Calu3 (cell line): ENCODE data around the gene CACNA2D4. TPM values are rescaled to one million over a fixed set of nuclear protein-coding genes. Genes with fewer than 3 reads are reported as not detected.

Experiments used
- BruUV-seq: library from RNA; stranded (reverse); fragments of 400-500 nt; replicated peaks from 2 replicates; lab custom pipeline; 2021; lab: Mats Ljungman, UMichigan
- CTCF ChIA-PET: fragments of 300-600 bp; sonication (Branson Sonifier 250); formaldehyde crosslinking; loops from one replicate; lab custom pipeline; 2022; ENCODE audit warnings: antibody characterized with exemption; lab: Charles Lee
- DNase-seq: peaks from one replicate; pipeline ENCODE4 v3.0.0; 2022
- H3K27ac Mint-ChIP-seq: one replicate; pipeline ENCODE4 v1.8.0; 2022; ENCODE audit warnings: mixed read lengths; ENCODE audit not compliant: unreplicated experiment
- H3K27me3 Mint-ChIP-seq: one replicate; pipeline ENCODE4 v1.8.0; 2022; ENCODE audit warnings: mixed read lengths; ENCODE audit not compliant: unreplicated experiment
- H3K36me3 Mint-ChIP-seq: one replicate; pipeline ENCODE4 v1.8.0; 2022; ENCODE audit warnings: mild to moderate bottlenecking, moderate library complexity, mixed read lengths; ENCODE audit not compliant: insufficient read depth, unreplicated experiment
- H3K4me1 Mint-ChIP-seq: one replicate; pipeline ENCODE4 v1.8.0; 2022; ENCODE audit warnings: mild to moderate bottlenecking, low read depth, mixed read lengths; ENCODE audit not compliant: unreplicated experiment
- H3K4me3 Mint-ChIP-seq: one replicate; pipeline ENCODE4 v1.8.0; 2022; ENCODE audit warnings: mild to moderate bottlenecking, low read depth, moderate library complexity, mixed read lengths; ENCODE audit not compliant: unreplicated experiment
- H3K9me3 Mint-ChIP-seq: one replicate; pipeline ENCODE4 v1.8.0; 2022; ENCODE audit warnings: low read depth, mixed read lengths; ENCODE audit not compliant: unreplicated experiment
- intact Hi-C: fragments of 100-400 bp; cut with micrococcal nuclease; formaldehyde crosslinking; loops from one replicate; pipeline ENCODE4 v1.10.0; 2022; ENCODE audit not compliant: unreplicated experiment
- total RNA-seq: library from RNA; stranded (reverse); gene quantifications from 2 replicates; pipeline ENCODE4 v1.2.3, GENCODE V29; 2022
- TF ChIP-seq, protein P1 (sequence below): fragments of 200-600 bp; IDR thresholded peaks from one replicate; pipeline ENCODE4 v1.8.0; 2022; ENCODE audit warnings: antibody characterized with exemption; ENCODE audit not compliant: unreplicated experiment

Gene CACNA2D4
- total RNA-seq, 1 experiment from 2014 or later = 0.80 TPM

DNA sequence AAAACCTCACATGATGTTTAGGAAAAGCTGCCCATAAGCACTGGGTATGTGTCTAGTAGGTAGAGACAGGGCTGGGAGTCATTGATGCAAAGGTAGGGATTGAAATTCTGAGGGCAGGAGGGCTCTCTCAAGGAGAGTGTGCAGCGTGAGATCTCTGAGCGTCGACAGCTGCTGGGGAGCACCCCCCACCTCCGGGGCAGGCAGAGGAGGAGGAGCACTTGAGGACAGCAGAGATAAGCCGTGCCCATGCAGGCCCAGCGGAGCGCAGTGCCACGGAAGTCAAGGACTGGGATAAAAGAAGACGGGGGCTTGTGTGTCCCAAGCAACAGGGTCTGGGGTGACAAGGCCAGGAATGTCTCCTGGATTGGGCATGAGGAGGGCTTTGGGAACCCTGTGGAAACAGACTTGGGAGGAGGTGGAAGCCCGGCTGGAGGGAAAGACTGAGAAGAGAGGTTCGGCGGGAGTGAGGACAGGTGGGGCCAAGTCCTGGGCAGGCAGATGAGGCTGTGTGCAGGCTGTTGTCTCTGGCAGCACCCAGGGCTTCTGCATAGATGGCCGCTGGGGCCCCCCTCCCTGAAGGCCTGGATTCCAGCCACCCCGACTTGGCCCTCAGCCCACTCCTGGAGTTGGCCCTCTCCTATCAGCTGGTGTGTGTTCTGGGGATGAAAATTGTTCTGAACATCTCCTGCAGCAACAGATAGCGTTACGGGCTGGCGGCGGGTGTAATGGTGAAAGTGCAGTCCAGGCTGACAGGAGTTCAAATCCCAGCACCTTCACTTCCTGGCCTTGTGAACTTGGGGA is 1.9 kb downstream of the CACNA2D4 start:
- H3K4me1 Mint-ChIP-seq = no peaks in the 10 kb centered on the region
- CTCF ChIA-PET = no interaction called here
- no peaks in the 10 kb centered on the region for H3K36me3 Mint-ChIP-seq
- no peaks in the 10 kb centered on the region for H3K9me3 Mint-ChIP-seq
- no peak overlapping the region for H3K4me3 Mint-ChIP-seq
- no TSS peak for BruUV-seq
- TF ChIP-seq, protein P1, sequence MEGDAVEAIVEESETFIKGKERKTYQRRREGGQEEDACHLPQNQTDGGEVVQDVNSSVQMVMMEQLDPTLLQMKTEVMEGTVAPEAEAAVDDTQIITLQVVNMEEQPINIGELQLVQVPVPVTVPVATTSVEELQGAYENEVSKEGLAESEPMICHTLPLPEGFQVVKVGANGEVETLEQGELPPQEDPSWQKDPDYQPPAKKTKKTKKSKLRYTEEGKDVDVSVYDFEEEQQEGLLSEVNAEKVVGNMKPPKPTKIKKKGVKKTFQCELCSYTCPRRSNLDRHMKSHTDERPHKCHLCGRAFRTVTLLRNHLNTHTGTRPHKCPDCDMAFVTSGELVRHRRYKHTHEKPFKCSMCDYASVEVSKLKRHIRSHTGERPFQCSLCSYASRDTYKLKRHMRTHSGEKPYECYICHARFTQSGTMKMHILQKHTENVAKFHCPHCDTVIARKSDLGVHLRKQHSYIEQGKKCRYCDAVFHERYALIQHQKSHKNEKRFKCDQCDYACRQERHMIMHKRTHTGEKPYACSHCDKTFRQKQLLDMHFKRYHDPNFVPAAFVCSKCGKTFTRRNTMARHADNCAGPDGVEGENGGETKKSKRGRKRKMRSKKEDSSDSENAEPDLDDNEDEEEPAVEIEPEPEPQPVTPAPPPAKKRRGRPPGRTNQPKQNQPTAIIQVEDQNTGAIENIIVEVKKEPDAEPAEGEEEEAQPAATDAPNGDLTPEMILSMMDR = no peak
- intact Hi-C loops = no loop called here
- no peak overlapping the region for H3K27ac Mint-ChIP-seq
- DNase-seq = no peak
- peaks cover 74% of the 10 kb centered on the region for H3K27me3 Mint-ChIP-seq

- no peaks in the 10 kb centered on the region for H3K4me1 Mint-ChIP-seq
- intact Hi-C loops = no loop called here
- CTCF ChIA-PET = no interaction called here
- peaks cover 71% of the 10 kb centered on the region for H3K27me3 Mint-ChIP-seq
- BruUV-seq = no TSS peak
- no peaks in the 10 kb centered on the region for H3K36me3 Mint-ChIP-seq
- H3K27ac Mint-ChIP-seq = no peak overlapping the region
- no peak for DNase-seq
- TF ChIP-seq, protein P1 = no peak
- H3K4me3 Mint-ChIP-seq = no peak overlapping the region
- no peaks in the 10 kb centered on the region for H3K9me3 Mint-ChIP-seq
Observed at GRCh38 chr12:1915082-1915968, 3.1 kb downstream of the CACNA2D4 start.

DNA sequence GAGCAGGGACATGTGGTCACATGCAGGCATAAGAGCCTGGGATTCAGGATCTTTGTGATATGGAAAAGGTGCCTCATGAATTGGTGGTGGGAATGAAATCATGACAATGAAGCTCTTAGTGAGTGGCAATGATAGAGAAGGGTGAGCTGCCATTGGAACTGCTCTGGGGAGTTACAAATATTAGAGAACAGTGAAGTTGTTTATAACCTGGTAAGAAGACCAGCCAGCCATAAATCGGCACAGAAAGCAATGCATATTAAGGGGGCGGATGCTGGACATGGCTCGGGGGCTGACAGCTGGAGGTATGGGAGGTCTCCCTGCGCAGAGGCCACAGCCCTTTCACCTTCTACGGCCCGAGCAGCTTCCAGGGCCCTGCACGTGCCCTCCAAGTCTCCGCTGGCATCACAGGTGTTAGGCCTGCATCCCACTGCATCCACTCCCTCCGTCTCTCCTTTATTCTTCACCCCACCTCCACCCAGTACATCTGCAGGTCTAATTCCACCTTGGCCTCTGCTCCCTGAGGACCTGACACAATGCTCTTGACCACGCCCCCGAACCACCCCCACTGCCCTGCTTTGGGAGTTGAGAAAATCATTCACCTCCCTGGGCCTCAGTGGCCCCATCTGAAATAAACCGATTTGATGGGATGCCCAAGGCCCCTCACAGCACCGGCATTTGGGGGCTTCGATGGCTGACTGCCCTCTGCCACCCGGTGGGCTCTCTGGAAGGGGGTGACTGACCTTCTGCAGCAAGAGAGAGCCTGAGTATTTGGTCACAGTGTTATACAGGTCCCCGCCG is 4.1 kb downstream of the CACNA2D4 start:
- CTCF ChIA-PET = no interaction called here
- no peak overlapping the region for H3K4me3 Mint-ChIP-seq
- H3K27ac Mint-ChIP-seq = no peak overlapping the region
- BruUV-seq = no TSS peak
- no peak for DNase-seq
- H3K4me1 Mint-ChIP-seq = no peaks in the 10 kb centered on the region
- peaks cover 71% of the 10 kb centered on the region for H3K27me3 Mint-ChIP-seq
- H3K36me3 Mint-ChIP-seq = no peaks in the 10 kb centered on the region
- TF ChIP-seq, protein P1 = no peak
- intact Hi-C loops = no loop called here
- no peaks in the 10 kb centered on the region for H3K9me3 Mint-ChIP-seq
